GM11168 (cell line): Measurements from ENCODE around the gene FBXL13.
"Not testable (repeated sequence)": the region's sequence is repeated elsewhere in the genome, so short reads cannot be mapped to it uniquely, and the experiment has no call there.

Experiments
- in situ Hi-C: fragments of 300-500 bp; cut with MboI; formaldehyde crosslinking; loops from one replicate; pipeline ENCODE4 v1.12.0; 2022; ENCODE audit warnings: low sequenced_read_pairs; ENCODE audit not compliant: unreplicated experiment

The FBXL13 gene

GRCh38 chr7:102874166-102874829 is 200.3 kb downstream of the FBXL13 start:
- in situ Hi-C loops = no loop called here

GRCh38 chr7:102873470-102874165 is 201.0 kb downstream of the FBXL13 start:
- in situ Hi-C loops = no loop called here

- in situ Hi-C loops = no loop called here
Measured at GRCh38 chr7:102872460-102872859, 202.1 kb downstream of the FBXL13 start.

- in situ Hi-C loops = no loop called here
Measured at GRCh38 chr7:102869195-102869594, 205.4 kb downstream of the FBXL13 start.

- in situ Hi-C loops = no loop called here
Measured at GRCh38 chr7:102866535-102867215, 207.9 kb downstream of the FBXL13 start.

GRCh38 chr7:102864958-102865357 is 209.6 kb downstream of the FBXL13 start:
- in situ Hi-C loops = no loop called here

GRCh38 chr7:102860351-102860811 is 214.2 kb downstream of the FBXL13 start:
- in situ Hi-C loops = no loop called here

- in situ Hi-C loops = no loop called here
Measured at GRCh38 chr7:102859799-102860125, 214.8 kb downstream of the FBXL13 start.

- in situ Hi-C loops = no loop called here
Measured at GRCh38 chr7:102859084-102859798, 215.4 kb downstream of the FBXL13 start.

GRCh38 chr7:102856036-102856435 is 218.6 kb downstream of the FBXL13 start:
- in situ Hi-C loops = no loop called here

GRCh38 chr7:102849538-102849937 is 225.1 kb downstream of the FBXL13 start:
- in situ Hi-C loops = no loop called here

GRCh38 chr7:102849079-102849478 is 225.5 kb downstream of the FBXL13 start:
- in situ Hi-C loops = no loop called here

GRCh38 chr7:102845346-102845745 is 229.2 kb downstream of the FBXL13 start:
- in situ Hi-C loops = no loop called here

GRCh38 chr7:102843850-102844249 is 230.7 kb downstream of the FBXL13 start:
- in situ Hi-C loops = no loop called here

GRCh38 chr7:102842284-102842683 is 232.3 kb downstream of the FBXL13 start:
- in situ Hi-C loops = no loop called here

- in situ Hi-C loops = no loop called here
Measured at GRCh38 chr7:102841290-102841689, 233.3 kb downstream of the FBXL13 start.

- in situ Hi-C loops = no loop called here
Measured at GRCh38 chr7:102840404-102840803, 234.2 kb downstream of the FBXL13 start.

GRCh38 chr7:102838572-102839101 is 236.0 kb downstream of the FBXL13 start:
- in situ Hi-C loops = not testable (repeated sequence)

GRCh38 chr7:102837802-102838201 is 236.8 kb downstream of the FBXL13 start:
- in situ Hi-C loops = no loop called here

GRCh38 chr7:102836977-102837376 is 237.6 kb downstream of the FBXL13 start:
- in situ Hi-C loops = no loop called here
